ENCODE data around the gene RPS10.

Gene RPS10

DNA sequence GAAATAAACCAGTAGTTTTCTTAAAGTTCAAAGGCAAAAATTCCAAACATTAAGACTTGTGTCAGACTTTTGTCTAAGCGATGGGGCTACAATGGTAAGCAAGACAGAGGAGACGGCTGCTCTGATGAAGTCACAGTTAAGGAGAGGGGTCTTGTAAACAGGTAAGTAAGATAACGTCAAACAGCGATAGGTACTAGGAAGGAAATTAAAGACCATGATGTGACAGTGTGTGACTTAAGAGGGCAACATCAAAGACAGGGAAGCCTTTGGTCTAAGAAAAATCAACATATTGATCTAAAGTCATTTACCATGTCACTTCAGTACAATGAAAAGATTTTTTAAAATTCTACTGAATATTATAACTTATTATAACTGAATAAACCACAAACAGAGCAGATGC, 56.5 kb downstream of the RPS10 start:
- no peaks in the 10 kb centered on the region for H3K27me3 ChIP-seq (ENCODE audit: insufficient read depth, low read length)
- H3K36me3 ChIP-seq (ENCODE audit: insufficient read depth, low read length) = peaks cover 6% of the 10 kb centered on the region
- no peak overlapping the region for H3K4me3 ChIP-seq (ENCODE audit: low read length)
- H3K4me1 ChIP-seq (ENCODE audit: insufficient read depth, low read length) = no peaks in the 10 kb centered on the region
- no peak overlapping the region for H2AFZ ChIP-seq (ENCODE audit: low read depth, low read length)
- peaks cover 2% of the 10 kb centered on the region for H3K9me3 ChIP-seq (ENCODE audit: low read length)

All from neuron (in vitro differentiated cells).